Right atrium auricular region (tissue), 2 donors: Measurements from ENCODE around the gene LLGL1. TPM values are rescaled to one million over a fixed set of nuclear protein-coding genes. Genes with fewer than 3 reads are reported as not detected.

Experiments
- DNase-seq: peaks from one replicate; pipeline ENCODE4 v3.0.0-alpha.2; 2019; ENCODE audit warnings: low spot score
- H3K27ac ChIP-seq, 2 donors: fragments of 200-600 bp; sonication (generic); 1 replicate in 1 of 2; 2 replicates in 1 of 2; pipeline ENCODE4 v1.5.1; 2016 to 2019
- H3K27me3 ChIP-seq, 2 donors: fragments of 200-600 bp; sonication (generic); one replicate each; pipeline versions ENCODE4 v1.5.1 to v1.6.0; 2017 to 2019
- H3K36me3 ChIP-seq: fragments of 200-600 bp; sonication (generic); one replicate; pipeline ENCODE4 v1.5.1; 2016
- H3K4me1 ChIP-seq, 2 donors: fragments of 200-600 bp; sonication (generic); one replicate each; pipeline versions ENCODE4 v1.5.1 to v1.6.0; 2017 to 2019
- H3K4me3 ChIP-seq, 2 donors: fragments of 200-600 bp; sonication (generic); 1 replicate in 1 of 2; 2 replicates in 1 of 2; pipeline ENCODE4 v1.5.1; 2017 to 2019; ENCODE audit warnings: mild to moderate bottlenecking in 1 of 2, moderate library complexity in 1 of 2
- H3K9me3 ChIP-seq, 2 donors: fragments of 200-600 bp; sonication (generic); one replicate each; pipeline ENCODE4 v1.5.1; 2019
- CTCF ChIP-seq, 2 donors: fragments of 200-600 bp; sonication (generic); IDR thresholded peaks; one replicate each; pipeline ENCODE4 v1.5.1; 2019; ENCODE audit warnings: antibody characterized with exemption in 2 of 2
- total RNA-seq, 2 donors: library from RNA; depleted of rRNA; stranded (reverse); fragments of >200 nt; gene quantifications; one replicate each; pipeline ENCODE4 v1.1.0, GENCODE V29; 2016

LLGL1 gene
- total RNA-seq, 2 donors from 2014 or later, result 12.6 to 16.7 TPM

- no peak for TF ChIP-seq CTCF (IDR thresholded peaks at IDR 0.05)
- peak overlapping the region; percentile 92 to 94 for H3K27ac ChIP-seq
- H3K36me3 ChIP-seq, result no peaks in the 10 kb centered on the region
- DNase-seq, result no peak
- no peaks in the 10 kb centered on the region for H3K9me3 ChIP-seq
- H3K4me1 ChIP-seq, result peaks cover 0 to 31% of the 10 kb centered on the region in 2 donors
- no peaks in the 10 kb centered on the region for H3K27me3 ChIP-seq
- no peak overlapping the region for H3K4me3 ChIP-seq
Measured at GRCh38 chr17:18181358-18181757, 44.1 kb upstream of the LLGL1 start.

- Histone ChIP-seq H3K4me3 (peak overlapping the region; percentile 85 to 92), H3K27ac (peak overlapping the region; percentile 92 to 94), H3K9me3 (no peaks in the 10 kb centered on the region), H3K36me3 (no peaks in the 10 kb centered on the region), H3K27me3 (no peaks in the 10 kb centered on the region), H3K4me1 (peaks cover 0 to 41% of the 10 kb centered on the region in 2 donors)
- no peak for TF ChIP-seq CTCF (IDR thresholded peaks at IDR 0.05)
- DNase-seq, result no peak
Measured at GRCh38 chr17:18182110-18182977, 43.1 kb upstream of the LLGL1 start.

GRCh38 chr17:18182978-18183333, 42.5 kb upstream of the LLGL1 start:
- Histone ChIP-seq H3K27ac (peak overlapping the region; percentile 92 to 94), H3K4me1 (peaks cover 0 to 47% of the 10 kb centered on the region in 2 donors), H3K4me3 (peak overlapping the region; percentile 85 to 92), H3K36me3 (no peaks in the 10 kb centered on the region), H3K27me3 (no peaks in the 10 kb centered on the region), H3K9me3 (no peaks in the 10 kb centered on the region)
- DNase-seq, result peak; percentile 85
- TF ChIP-seq CTCF (IDR thresholded peaks at IDR 0.05), result no peak

GRCh38 chr17:18183334-18184142, 41.9 kb upstream of the LLGL1 start, which contains the start of gene ALKBH5:
TSS of gene ALKBH5 (plus strand) at chr17:18183828. CDS start at chr17:18184244, 416 bp downstream.
- TF ChIP-seq CTCF (IDR thresholded peaks at IDR 0.05), result no peak
- no peaks in the 10 kb centered on the region for H3K36me3 ChIP-seq
- peak within 1 kb of the TSS; percentile 92 to 94 for H3K27ac ChIP-seq
- no peaks in the 10 kb centered on the region for H3K9me3 ChIP-seq
- H3K27me3 ChIP-seq, result no peaks in the 10 kb centered on the region
- peaks cover 0 to 53% of the 10 kb centered on the region in 2 donors for H3K4me1 ChIP-seq
- DNase-seq, result peak; percentile 99
- peak within 1 kb of the TSS; percentile 85 to 92 for H3K4me3 ChIP-seq

- Histone ChIP-seq H3K9me3 (no peaks in the 10 kb centered on the region), H3K27me3 (no peaks in the 10 kb centered on the region), H3K27ac (peak overlapping the region; percentile 92 to 94), H3K36me3 (peaks cover 2% of the 10 kb centered on the region), H3K4me1 (peaks cover 0 to 61% of the 10 kb centered on the region in 2 donors), H3K4me3 (peak overlapping the region; percentile 85 to 92)
- no peak for TF ChIP-seq CTCF (IDR thresholded peaks at IDR 0.05)
- DNase-seq, result peak; percentile 75
Measured at GRCh38 chr17:18184143-18185031, 41.0 kb upstream of the LLGL1 start.
